Activated CD8-positive, alpha-beta memory T cell treated with anti-CD3 and anti-CD28 coated beads, Interleukin-2, amount 10 ng/mL, durations not matched to agents 7 days and 5 days (primary cell): ENCODE data around the gene CYFIP1. TPM values are rescaled to one million over a fixed set of nuclear protein-coding genes. Genes with fewer than 3 reads are reported as not detected.

Source experiments
- ATAC-seq: fragments of 150-1000 bp; cut with Tn5 transposase; one replicate; pipeline ENCODE4 v1.10.0; 2021; ENCODE audit warnings: moderate library complexity
- CTCF ChIA-PET: fragments of 350-600 bp; sonication (Branson Sonifier 250); formaldehyde crosslinking; loops from one replicate; lab custom pipeline; 2021; ENCODE audit warnings: antibody characterized with exemption; lab: Charles Lee
- DNase-seq: peaks from one replicate; pipeline ENCODE4 v3.0.0-alpha.2; 2020
- H3K27ac Mint-ChIP-seq: one replicate; pipeline ENCODE4 v1.8.0; 2021; ENCODE audit warnings: mild to moderate bottlenecking, mixed read lengths
- H3K27me3 Mint-ChIP-seq: one replicate; pipeline ENCODE4 v1.8.0; 2021; ENCODE audit warnings: mixed read lengths
- H3K36me3 Mint-ChIP-seq: one replicate; pipeline ENCODE4 v1.8.0; 2021; ENCODE audit warnings: mild to moderate bottlenecking, mixed read lengths
- H3K4me1 Mint-ChIP-seq: one replicate; pipeline ENCODE4 v1.8.0; 2021; ENCODE audit warnings: mixed read lengths
- H3K4me3 Mint-ChIP-seq: one replicate; pipeline ENCODE4 v1.8.0; 2021; ENCODE audit warnings: mild to moderate bottlenecking, moderate library complexity, mixed read lengths
- H3K9me3 Mint-ChIP-seq: one replicate; pipeline ENCODE4 v1.8.0; 2022; ENCODE audit warnings: low read depth, mixed read lengths
- total RNA-seq, 2 experiments: library from RNA; stranded (reverse); gene quantifications; one replicate each; pipeline ENCODE4 v1.2.3, GENCODE V29; 2021

The CYFIP1 gene
- total RNA-seq, 2 experiments from 2014 or later = 12.3 to 21.2 TPM

- Mint-ChIP-seq H3K4me1 (peaks cover 3% of the 10 kb centered on the region), H3K27ac (no peak overlapping the region), H3K36me3 (no peaks in the 10 kb centered on the region), H3K4me3 (no peak overlapping the region), H3K27me3 (no peaks in the 10 kb centered on the region), H3K9me3 (no peaks in the 10 kb centered on the region)
- no peak for DNase-seq
- no peak for ATAC-seq
- CTCF ChIA-PET = no interaction called here
Measured at GRCh38 chr15:22933641-22934061, 46.5 kb downstream of the CYFIP1 start.

DNA sequence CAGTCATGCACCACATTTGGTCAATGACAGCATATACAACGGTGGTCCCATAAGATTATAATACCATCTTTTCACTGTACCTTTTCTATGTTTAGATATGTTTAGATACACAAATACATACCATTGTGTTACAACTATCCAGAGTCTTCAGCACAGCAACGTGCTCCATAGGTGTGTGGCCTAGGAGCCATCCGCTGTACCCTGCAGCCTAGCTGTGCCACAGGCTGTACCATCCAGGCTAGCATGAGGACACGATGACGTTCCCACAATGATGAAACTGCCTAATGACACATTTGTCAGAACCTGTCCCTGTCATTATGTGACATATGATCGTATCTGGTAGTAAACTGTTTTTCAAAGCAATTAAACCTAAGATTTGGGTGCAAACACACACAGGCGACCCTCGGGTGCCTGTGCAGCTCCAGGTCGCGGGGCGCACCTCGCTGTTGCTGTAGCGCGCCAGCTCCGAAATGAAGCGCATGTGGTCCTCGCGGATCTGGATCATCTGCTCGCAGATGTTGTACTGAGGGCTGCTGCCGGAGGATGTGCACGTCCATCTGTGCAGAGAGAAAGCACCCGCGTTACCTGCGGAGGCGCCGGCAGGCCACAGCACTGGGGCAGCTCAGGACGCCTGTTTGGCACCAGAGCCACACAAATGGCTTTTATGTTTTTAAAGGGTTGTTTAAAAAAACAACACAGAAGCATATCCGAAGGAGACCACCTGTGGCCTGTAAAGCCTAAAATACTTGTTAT, 48.2 kb downstream of the CYFIP1 start:
- peaks cover 1% of the 10 kb centered on the region for H3K4me1 Mint-ChIP-seq
- H3K27me3 Mint-ChIP-seq = no peaks in the 10 kb centered on the region
- DNase-seq (no peak), ATAC-seq (no peak)
- no peaks in the 10 kb centered on the region for H3K36me3 Mint-ChIP-seq
- H3K4me3 Mint-ChIP-seq = no peak overlapping the region
- CTCF ChIA-PET = no interaction called here
- H3K9me3 Mint-ChIP-seq = no peaks in the 10 kb centered on the region
- no peak overlapping the region for H3K27ac Mint-ChIP-seq

DNA sequence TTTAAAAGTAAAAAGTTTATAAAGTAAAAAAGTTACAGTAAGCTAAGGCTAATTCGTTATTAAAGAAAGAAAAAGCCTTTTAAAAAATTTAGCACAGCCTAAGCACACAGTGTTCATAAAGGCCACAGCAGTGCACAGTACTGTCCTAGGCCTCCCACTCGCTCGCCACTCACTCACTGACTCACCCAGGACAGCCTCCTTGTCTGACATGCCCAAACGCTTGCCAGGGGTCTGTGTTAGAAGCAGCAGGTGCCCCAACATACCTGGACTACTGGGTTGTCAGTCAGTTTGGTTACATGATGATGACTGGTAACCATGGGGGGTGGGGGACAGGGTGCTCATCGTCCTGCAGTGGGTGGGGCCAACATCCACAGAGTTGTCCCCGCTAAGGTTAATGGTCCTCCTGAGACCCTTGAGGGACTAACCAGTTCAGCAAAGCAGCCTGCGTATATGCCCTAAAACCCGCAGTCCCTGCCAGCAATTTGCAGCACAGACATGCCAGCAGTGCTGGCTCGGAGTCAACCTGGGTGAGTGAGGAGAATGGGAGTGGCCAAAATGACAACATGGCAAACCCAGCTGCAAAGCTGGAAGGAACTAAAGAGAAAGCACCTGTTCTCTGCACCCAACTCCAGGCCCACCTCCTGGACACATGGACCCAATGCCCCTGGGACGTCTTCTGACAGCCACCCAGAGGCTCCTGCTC, 49.2 kb downstream of the CYFIP1 start:
- no peak for ATAC-seq
- Mint-ChIP-seq H3K4me1 (no peaks in the 10 kb centered on the region), H3K4me3 (no peak overlapping the region), H3K27me3 (no peaks in the 10 kb centered on the region), H3K27ac (no peak overlapping the region), H3K9me3 (no peaks in the 10 kb centered on the region), H3K36me3 (no peaks in the 10 kb centered on the region)
- CTCF ChIA-PET = no interaction called here
- DNase-seq = no peak

- Mint-ChIP-seq H3K36me3 (no peaks in the 10 kb centered on the region), H3K27ac (no peak overlapping the region), H3K4me1 (no peaks in the 10 kb centered on the region), H3K9me3 (no peaks in the 10 kb centered on the region), H3K4me3 (no peak overlapping the region), H3K27me3 (no peaks in the 10 kb centered on the region)
- CTCF ChIA-PET = no interaction called here
- DNase-seq (no peak), ATAC-seq (no peak)
Measured at GRCh38 chr15:22927761-22928160, 52.4 kb downstream of the CYFIP1 start.

- DNase-seq (no peak), ATAC-seq (no peak)
- CTCF ChIA-PET = no interaction called here
- Mint-ChIP-seq H3K27me3 (no peaks in the 10 kb centered on the region), H3K36me3 (no peaks in the 10 kb centered on the region), H3K27ac (no peak overlapping the region), H3K4me3 (no peak overlapping the region), H3K9me3 (no peaks in the 10 kb centered on the region), H3K4me1 (no peaks in the 10 kb centered on the region)
Measured at GRCh38 chr15:22925875-22926274, 54.3 kb downstream of the CYFIP1 start.

GRCh38 chr15:22922003-22922402, 58.2 kb downstream of the CYFIP1 start:
- no peak overlapping the region for H3K27ac Mint-ChIP-seq
- no peaks in the 10 kb centered on the region for H3K36me3 Mint-ChIP-seq
- H3K4me1 Mint-ChIP-seq = no peaks in the 10 kb centered on the region
- H3K27me3 Mint-ChIP-seq = no peaks in the 10 kb centered on the region
- no peak for ATAC-seq
- CTCF ChIA-PET = interaction anchor here (0.6 kb wide), 1 partner anchor 24 kb away, joined by 3 read pairs; no protein-coding TSS in a partner anchor
- no peaks in the 10 kb centered on the region for H3K9me3 Mint-ChIP-seq
- H3K4me3 Mint-ChIP-seq = no peak overlapping the region
- no peak for DNase-seq

DNA sequence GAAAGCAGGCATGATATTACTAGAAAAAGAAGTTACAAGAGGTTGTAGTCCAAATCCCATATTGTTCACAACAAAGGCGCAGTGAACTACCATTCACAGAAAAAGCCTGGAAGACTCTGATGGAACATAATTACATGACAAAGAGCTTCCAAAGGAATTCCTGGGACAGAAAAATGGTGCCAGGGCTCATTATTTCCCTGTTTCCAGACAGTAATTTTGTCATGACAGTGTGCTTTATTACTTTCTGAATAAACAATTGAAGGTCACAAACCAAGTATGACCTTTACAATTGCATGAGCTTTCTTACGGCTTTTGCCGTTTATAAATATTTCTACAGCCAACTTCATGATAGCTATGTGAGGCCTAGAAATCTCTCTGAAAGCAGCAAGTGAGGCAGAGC, 61.0 kb downstream of the CYFIP1 start:
- Mint-ChIP-seq H3K4me3 (no peak overlapping the region), H3K27me3 (no peaks in the 10 kb centered on the region), H3K9me3 (no peaks in the 10 kb centered on the region), H3K4me1 (no peaks in the 10 kb centered on the region), H3K27ac (no peak overlapping the region), H3K36me3 (no peaks in the 10 kb centered on the region)
- DNase-seq (no peak), ATAC-seq (no peak)
- CTCF ChIA-PET = no interaction called here

DNA sequence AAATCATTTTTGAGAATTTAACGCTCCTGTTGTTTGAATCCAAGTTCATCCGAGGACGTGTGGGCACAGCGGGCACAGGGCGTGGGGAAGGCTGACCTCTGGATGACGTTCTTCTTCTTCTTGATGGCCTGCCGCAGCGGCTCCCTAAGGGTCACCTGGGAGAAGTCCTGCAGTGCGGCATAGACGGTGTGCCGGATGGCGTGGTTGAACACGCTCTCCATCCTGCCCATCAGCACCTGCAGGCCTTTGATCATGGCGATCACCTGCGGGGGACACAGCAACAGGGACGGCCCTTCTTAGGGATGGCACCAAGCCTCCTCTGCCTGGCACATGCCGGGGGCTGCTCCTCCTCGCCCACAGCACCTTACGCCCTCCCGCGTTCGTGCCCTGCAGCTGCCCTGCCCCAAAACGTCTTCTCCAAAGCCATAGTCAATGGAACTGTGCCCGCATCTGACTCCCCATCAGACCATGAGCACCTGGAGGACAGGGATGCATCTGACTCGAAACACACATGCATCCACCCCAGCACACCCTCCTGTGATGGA, 61.5 kb downstream of the CYFIP1 start:
- DNase-seq = no peak
- no peak overlapping the region for H3K4me3 Mint-ChIP-seq
- no peaks in the 10 kb centered on the region for H3K4me1 Mint-ChIP-seq
- no peaks in the 10 kb centered on the region for H3K27me3 Mint-ChIP-seq
- no peak overlapping the region for H3K27ac Mint-ChIP-seq
- CTCF ChIA-PET = no interaction called here
- no peaks in the 10 kb centered on the region for H3K9me3 Mint-ChIP-seq
- ATAC-seq = no peak
- no peaks in the 10 kb centered on the region for H3K36me3 Mint-ChIP-seq

- ATAC-seq = no peak
- no peak for DNase-seq
- no peak overlapping the region for H3K27ac Mint-ChIP-seq
- H3K4me1 Mint-ChIP-seq = no peaks in the 10 kb centered on the region
- CTCF ChIA-PET = no interaction called here
- H3K4me3 Mint-ChIP-seq = no peak overlapping the region
- H3K27me3 Mint-ChIP-seq = no peaks in the 10 kb centered on the region
- H3K9me3 Mint-ChIP-seq = no peaks in the 10 kb centered on the region
- no peaks in the 10 kb centered on the region for H3K36me3 Mint-ChIP-seq
Measured at GRCh38 chr15:22918056-22918455, 62.1 kb downstream of the CYFIP1 start.

DNA sequence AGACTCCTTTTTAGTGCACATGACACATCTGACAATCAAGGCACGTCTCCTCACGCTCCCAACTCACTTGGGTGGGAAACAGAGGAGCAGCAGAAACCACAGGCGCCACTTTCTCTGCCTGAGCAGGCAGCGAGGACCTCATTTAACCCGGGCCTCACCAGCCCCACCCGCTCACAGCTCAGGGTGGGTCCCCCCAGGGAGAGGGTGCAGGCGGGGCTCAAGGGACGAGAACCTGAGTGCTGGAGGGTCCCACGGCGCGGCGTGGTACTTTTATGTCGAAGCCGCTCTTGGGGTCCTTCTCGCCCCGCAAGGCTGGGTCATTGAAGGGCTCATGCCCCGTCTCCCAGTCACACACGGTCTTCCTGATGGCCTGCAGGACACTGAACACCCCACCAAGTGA, 62.6 kb downstream of the CYFIP1 start:
- ATAC-seq (no peak), DNase-seq (no peak)
- Mint-ChIP-seq H3K27ac (no peak overlapping the region), H3K4me3 (no peak overlapping the region), H3K36me3 (no peaks in the 10 kb centered on the region), H3K27me3 (no peaks in the 10 kb centered on the region), H3K4me1 (no peaks in the 10 kb centered on the region), H3K9me3 (no peaks in the 10 kb centered on the region)
- CTCF ChIA-PET = no interaction called here

GRCh38 chr15:22916606-22917350, 63.4 kb downstream of the CYFIP1 start:
- no peak for DNase-seq
- no peak overlapping the region for H3K27ac Mint-ChIP-seq
- H3K4me3 Mint-ChIP-seq = no peak overlapping the region
- no peaks in the 10 kb centered on the region for H3K9me3 Mint-ChIP-seq
- no peaks in the 10 kb centered on the region for H3K4me1 Mint-ChIP-seq
- no peaks in the 10 kb centered on the region for H3K27me3 Mint-ChIP-seq
- no peak for ATAC-seq
- H3K36me3 Mint-ChIP-seq = no peaks in the 10 kb centered on the region
- CTCF ChIA-PET = no interaction called here

- H3K27me3 Mint-ChIP-seq = no peaks in the 10 kb centered on the region
- H3K9me3 Mint-ChIP-seq = no peaks in the 10 kb centered on the region
- H3K27ac Mint-ChIP-seq = no peak overlapping the region
Measured at GRCh38 chr15:22915866-22916515, 64.2 kb downstream of the CYFIP1 start.

More at GRCh38 chr15:22915866-22916515, 64.2 kb downstream of the CYFIP1 start:
- Mint-ChIP-seq H3K4me1 (no peaks in the 10 kb centered on the region), H3K36me3 (no peaks in the 10 kb centered on the region), H3K4me3 (no peak overlapping the region)
- DNase-seq (no peak), ATAC-seq (no peak)
- CTCF ChIA-PET = no interaction called here
